ENCODE data around the gene KIF13A.
"Not testable (repeated sequence)": the region's sequence is repeated elsewhere in the genome, so short reads cannot be mapped to it uniquely, and the experiment has no call there.

Gene KIF13A

DNA sequence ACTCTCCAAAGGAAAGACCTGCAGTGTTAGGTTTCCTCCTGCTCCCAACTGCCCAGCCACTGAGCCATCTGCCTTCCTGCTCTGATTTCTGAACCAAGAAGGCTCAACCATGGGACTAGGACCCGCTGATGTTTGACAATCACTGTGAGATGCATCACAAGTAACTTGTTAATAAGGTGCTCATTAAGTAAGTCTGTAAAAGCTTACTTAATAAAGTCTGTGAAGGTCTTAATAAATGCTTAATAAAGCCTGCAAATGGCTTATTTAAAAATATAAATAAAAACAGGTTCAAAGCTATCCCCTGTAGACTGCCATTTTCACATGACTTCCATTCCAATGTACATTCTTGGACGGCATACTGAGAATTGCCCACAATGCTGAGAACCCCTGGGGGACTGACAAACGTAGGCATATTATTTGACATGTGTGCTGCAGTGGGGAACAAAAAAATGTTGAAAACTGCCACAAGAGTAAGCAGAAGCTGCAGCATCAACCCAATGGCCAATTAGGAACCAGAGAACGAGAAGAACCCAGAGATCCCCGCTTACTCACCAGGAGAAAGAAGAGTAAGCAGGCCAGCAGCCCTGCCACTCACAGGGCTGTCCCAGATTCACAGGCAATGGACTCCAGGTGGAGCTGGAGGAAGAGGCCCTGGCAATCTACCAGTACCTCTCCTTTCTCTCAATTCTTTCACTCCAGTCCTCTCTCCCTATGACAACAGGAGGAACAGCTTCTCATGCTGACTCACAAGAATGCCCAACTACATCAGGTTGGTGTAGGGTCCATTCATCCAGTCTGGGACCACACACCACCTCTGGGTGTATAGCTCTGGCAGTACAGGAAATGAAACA lies 19.5 kb downstream of the KIF13A start:
- no peak for DNase-seq

DNA sequence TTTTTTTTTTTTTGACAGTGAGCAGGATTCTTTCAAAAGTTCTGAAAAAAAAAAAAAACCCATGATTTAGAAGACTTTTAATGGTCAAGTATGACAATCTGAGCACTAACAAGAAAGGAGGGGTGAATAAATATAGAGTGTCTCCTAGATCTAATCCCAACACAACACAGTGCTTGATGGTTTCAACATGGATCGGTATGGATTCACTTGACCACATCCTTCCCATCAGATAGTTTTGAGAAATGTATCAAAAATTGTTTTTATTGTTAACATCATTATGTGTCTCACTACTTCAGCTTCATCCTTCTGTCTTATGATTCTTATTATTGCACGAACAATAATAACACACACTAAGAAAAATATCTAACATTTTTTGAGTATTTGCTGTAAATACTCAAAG lies 21.0 kb downstream of the KIF13A start:
- no peak for DNase-seq

DNA sequence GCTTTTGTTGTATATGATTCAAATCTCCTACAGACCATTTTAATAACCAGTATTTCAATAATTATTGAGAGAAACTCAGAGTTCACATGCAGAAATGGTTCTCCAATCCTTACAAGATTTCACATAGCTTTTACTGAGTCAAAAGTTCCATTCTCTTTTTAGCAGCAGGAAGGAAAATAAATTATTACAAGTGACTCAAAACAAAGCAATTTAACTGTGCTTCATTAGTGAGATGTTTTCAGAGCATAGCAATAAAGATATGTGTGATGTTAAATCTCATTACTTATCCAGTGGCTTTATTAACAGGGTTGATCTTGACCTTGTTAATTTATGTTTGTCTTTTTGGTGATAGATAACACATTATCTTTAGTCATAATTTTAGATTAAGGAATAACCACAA lies 22.0 kb downstream of the KIF13A start:
- no peak for DNase-seq

DNA sequence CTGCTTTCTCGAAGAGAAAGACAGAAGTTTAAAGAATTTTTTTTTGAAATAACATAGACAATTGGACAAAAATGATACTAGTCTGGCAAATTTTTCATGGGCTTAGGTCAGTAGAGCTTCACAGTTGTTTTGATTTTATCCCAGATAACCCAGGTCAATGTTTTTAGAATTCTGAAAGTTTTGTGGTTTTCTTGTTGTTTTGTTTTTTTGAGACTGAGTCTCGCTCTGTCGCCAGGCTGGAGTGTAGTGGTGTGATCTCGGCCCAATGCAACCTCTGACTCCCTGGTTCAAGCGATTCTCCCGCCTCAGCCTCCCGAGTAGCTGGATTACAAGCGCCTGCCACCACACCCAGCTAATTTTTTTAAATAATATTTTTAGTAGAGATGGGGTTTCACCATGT lies 22.8 kb downstream of the KIF13A start:
- no peak for DNase-seq

DNA sequence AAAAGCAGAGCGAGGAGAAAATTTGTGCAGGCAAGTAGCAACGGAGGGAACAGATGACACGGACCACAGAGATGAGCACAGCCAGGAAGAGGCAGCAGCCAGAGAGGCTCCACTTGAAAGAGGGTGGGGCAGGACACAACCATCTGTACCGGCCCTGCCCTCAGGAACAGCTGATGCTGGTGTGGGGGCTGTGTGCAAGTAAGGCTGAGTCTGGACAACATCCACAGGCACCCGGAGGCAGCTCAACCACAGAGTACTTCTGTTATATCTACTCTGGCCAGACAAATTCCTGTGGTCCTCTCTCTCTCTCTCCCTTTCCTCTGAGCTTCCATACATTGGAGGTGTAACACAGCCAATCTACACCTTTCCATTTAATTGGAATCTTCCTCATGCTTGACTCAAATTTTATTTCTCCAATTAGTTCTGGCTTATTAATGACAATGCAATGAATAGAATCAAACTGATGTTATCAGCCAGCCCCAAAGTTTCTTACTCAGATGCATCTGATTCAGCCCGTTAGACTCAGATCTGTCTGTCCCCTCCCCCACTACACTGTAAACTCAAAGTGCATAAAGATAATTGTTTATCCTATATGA lies 24.9 kb downstream of the KIF13A start:
- no peak for DNase-seq

DNA sequence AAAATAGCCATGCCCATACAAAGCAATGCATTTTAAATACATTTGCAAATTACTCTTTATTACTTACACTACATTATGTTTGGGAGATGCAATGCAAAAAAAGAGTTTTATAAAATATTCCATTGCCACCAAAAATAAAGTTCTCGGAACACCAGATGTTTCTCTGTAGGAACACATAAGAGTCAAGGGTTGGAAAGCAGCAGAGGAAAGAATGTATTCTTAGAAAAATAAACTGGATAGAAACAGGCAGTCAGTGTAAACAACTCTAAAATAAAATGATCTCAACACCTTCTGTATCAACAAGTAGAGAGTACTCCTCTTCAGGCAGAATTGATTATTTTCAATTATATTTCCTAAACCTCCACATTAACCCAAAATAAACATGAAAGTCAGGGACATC lies 28.1 kb downstream of the KIF13A start:
- no peak for DNase-seq

DNA sequence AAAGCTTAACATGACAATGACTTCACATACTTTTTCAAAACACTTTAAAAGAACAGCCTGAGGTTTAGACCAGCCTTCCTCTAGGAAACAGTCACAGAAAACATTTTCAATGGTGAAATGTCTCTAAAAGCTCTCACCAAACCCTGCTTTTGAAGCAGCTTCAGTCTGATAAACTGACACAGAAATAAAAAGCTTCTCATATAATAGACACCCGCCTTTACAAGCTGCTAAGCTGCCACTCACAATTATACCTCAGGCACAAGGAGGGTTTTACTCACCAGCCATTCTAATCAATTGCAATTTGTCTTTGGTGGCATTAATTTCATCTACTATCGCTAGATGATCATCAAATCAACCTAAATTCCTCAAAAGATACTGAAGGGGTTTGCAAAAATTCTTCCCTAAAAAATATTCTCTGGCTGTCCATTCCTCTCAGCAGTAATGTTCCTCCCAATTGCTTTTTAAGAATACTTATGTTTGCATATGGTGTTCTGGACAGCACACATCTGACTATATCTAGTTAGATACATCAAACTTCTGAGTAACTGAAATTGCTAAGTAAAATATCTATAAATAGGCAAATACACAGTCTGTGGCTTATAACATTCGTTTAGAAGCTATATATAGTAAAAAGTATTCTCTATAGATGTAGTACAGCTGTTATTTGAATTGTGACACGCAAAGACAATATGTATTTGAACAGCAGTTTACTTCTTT lies 29.4 kb downstream of the KIF13A start:
- DNase-seq: no peak

DNA sequence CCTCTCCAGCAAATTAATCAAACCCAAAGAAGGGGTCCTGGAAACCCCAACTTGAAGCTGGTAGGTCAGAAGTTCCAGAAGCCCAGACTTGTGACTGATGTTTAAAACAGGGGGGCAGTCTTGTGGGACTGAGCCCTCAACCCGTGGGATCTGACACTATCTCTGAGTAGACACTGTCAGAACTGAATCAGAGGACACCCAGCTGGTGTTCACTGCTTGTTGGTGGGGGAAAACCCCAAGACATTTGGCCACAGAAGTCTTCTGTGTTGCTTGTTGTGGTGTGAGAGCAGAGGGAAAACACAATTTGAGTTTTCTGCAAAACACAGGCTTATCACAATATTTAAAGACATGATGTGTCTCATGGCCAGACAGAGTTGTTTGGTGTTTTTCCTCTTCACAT lies 29.9 kb downstream of the KIF13A start:
- DNase-seq: no peak

DNA sequence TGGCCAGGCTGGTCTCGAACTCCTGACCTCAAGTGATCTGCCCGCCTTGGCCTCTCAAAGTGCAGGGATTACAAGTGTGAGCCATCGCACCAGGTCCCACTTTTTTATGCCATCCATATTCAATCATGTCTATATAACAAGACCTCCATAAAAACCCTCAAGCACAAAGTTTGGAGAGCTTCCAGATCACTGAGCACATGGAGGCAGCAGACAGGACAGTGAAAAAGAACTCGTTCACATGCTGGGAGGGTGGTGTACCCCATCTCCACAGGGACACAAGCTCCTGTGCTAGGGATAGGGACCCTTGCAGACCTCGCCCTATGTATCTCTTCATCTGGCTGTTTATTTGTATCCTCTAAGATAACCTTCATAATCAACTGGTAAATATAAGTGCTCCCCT lies 30.3 kb downstream of the KIF13A start:
- DNase-seq: no peak

DNA sequence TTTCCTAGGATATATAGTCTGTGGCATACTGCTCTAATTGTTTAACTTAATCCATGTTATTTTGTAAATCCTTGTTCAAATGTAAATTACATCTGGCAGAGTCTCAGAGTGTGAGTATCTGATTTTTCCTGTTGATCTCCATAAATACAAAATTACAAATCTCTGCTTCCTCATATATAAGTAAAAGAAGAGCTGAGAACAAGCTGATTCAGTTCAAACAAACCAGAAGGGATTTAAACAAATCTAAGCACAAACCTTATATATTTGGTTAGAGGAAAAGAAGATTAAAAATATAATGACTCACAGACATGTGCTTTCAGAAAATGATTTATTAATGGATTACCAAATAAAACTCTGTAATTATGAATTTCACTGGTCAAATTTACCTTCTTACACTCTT lies 37.3 kb downstream of the KIF13A start:
- no peak for DNase-seq

DNA sequence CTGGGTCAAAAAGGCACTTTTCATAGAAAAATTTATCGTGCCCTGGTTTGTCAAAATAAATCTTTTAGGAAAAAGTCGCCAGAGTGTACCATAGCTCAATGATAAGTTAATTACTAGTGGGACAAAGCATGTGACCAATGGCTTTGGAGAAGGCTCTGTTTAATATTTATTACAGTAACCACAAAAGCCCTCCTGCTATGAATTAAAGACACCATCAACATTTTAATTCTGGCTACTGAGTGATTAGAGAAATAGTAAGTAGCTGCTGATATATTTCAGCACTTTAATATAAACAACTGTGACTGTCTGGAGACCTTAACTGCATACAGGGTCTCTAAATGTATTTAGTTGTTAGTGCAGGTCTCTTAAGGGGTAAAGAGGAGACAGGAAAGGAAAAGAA lies 38.3 kb downstream of the KIF13A start:
- DNase-seq: no peak

DNA sequence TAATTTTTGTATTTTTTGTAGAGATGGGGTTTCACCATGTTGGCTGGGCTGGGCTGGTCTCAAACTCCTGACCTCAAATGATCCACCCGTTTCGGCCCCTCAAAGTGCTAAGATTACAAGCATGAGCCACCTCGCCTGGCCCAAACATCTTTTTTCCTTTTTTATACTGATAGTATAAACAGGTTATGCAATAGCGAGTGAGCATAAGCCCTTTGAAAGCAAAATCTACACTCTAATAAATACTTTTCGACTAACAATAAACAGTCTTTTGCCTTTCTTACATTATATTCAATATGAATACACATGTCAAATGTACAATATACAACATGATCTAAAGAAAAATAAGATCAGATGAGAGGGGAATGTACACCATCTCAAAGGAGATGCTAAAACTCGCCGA lies 38.7 kb downstream of the KIF13A start:
- no peak for DNase-seq

DNA sequence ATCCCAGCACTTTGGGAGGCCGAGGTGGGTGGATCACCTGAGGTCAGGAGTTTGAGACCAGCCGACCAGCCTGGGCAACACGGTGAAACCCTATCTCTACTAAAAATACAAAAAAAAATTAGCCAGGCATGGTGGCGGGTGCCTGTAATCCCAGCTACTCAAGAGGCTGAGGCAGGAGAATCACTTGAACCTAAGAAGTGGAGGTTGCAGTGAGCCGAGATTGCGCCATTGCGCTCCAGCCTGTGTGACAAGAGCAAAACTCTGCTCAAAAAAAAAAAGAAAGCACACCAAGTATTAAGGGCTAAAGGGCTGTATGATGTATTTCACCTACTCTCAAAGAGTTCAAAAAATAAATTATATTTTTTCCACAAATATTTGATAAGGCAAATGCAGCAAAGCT lies 39.9 kb downstream of the KIF13A start:
- DNase-seq: not testable (repeated sequence)

DNA sequence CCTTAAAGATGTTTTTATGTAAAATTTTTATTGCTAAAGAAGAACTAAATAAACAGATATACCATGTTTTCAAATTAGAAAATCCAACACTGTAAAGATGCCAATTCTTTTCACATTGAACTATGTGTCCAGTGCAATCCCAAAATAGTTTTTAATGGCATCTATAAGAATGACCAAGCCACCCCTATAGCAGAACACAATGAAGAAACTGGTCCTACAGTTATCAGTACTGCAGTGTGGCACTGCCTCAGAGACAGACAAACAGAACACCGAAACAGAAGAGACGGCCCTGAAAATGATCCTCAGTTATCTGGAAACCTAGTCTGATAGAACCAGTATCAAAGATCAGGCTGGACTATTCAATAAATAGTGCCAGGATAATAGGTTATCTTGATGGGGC lies 41.9 kb downstream of the KIF13A start:
- no peak for DNase-seq

DNA sequence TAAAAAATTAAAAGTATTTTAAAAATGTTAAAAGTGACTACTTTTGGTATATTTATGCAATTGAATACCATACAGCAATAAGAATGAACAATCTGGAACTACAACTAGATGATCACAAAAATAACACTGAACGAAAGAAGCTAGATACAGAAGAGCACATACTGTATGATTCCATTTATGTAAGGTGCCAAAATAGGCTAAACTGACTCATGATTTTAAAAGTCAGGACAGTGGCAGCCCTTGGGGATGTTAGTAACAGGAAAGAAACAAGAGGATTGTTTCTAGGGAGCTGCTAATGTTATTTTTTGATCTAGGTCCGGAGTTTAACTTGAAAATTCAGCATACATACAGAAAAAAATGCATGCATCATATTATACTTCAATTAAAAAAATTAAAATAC lies 42.3 kb downstream of the KIF13A start:
- DNase-seq: no peak

DNA sequence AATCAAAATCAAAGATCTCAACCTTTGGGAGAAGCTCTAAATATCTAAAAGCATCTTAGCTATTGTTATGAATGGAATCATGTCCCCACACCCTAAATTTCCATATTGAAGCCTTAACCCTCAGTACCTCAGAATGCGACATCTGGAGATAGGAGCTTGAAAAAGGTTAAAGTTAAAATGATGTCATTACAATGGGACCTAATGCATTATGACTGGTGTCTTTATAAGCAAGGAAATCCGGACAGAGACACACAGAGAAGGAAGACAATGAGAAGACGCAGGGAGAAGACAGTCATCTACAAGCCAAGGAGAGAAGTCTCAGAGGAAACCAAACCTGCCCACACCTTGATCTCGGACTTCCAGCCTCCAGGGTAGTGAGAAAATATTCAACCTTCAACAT lies 46.1 kb downstream of the KIF13A start:
- DNase-seq: no peak

DNA sequence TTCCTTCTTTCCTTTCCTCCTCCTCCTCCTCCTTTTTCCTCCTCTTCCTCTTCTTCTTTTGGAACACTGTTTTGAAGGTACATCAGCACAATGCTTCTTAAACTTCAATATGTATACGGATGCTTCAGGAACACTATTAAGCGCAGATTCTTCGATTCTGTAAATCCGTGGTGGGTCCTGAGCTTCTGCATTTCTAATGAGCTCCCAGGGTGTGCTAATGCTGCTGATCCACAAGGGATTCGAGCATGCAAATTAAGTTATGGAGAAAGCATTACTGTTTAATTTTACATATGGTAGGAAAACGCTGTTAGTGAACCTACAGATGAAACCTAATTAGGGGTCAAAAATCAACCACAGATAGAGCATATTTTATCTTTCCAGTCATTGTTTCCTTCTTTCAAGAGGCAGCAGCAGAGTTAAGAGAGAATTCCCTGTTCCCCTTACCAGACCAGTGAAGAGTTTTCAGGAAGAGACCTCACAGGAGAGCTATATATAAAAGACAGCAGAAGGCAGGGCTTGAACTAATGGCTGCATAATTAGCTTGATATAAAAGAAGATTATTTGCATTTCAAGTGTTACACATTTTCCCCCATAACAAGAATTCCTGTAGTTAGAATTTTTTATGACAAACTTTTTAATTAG lies 47.2 kb downstream of the KIF13A start:
- no peak for DNase-seq

DNA sequence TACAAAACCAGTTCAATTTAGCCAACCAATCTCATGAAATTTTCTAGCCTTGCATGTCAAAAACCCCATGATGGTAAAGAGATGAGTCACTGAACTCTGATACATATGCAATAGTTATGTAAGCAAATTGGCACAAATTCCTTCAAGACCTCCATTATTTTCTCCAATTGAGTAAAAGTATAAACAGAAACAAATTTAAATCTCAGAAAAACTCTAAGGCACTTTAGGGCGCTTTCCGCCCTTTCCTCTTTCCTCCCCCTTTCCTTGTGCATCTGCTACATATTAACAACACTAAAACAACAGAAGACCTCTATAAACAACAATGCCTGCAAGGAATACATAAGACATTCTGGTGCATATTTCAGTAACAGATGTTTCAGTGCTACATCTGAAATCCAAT lies 48.5 kb downstream of the KIF13A start:
- DNase-seq: no peak

DNA sequence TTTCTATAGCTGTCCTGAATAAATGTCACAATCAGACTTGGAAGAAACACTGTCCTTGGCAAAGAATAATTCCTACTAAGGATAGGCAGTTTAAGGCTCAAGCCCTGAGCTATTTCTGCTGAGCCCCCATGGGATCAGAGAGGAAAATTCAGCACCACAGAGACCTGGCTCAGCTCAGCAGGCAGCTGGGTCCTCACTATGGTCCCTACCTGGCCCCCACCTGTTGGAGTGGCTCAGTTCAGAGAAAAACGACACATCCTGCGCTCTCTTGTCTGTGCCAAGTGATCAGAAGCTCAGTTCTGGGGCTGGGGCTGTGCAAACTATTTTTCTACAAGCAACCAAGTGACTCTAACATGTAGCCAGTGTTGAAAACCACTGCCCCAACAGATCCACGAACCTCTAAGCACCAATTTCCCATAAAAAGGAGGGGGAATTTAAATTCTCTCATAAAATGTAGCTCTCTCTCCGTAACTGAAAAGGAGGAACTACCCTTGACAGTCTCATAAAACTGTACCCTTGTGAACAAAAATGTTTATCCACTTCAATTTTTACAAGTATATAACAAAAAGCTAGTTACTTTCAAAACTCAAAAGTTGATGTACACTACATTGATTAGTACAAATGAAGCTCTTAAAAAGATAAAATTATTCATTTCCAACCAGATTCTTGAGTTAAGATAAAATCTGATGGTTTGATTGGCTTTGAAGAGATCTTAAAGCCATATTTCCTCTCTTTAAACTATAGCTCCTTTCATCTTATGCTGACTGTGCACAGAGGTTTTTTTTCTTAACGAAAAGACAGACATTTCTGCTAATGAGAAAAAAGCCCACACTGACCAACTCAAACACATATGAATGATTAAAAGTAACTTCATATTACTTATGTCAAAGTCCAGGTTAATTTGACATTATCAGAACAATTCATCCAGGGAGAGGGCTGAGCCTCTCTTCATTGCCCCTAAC lies 52.0 kb downstream of the KIF13A start:
- no peak for DNase-seq

DNA sequence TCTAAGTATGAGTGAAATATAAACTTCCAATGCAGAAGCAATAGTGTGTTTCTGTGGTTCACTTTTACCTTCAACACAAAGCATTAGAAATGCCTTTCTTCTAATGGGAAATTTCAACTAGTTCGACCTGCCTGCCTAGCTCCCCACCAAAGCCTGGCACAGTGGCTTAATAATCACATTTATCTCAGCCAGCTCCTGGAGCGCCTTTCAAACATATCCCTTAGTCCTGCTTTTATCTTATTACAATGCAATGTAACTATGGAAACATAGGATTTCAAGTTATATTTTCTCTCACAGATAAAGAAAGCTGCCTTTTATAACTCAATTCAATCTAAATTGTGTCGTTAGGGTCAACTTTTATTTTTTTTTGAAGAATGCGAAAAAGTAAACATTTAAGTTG lies 53.7 kb downstream of the KIF13A start:
- no peak for DNase-seq

DNA sequence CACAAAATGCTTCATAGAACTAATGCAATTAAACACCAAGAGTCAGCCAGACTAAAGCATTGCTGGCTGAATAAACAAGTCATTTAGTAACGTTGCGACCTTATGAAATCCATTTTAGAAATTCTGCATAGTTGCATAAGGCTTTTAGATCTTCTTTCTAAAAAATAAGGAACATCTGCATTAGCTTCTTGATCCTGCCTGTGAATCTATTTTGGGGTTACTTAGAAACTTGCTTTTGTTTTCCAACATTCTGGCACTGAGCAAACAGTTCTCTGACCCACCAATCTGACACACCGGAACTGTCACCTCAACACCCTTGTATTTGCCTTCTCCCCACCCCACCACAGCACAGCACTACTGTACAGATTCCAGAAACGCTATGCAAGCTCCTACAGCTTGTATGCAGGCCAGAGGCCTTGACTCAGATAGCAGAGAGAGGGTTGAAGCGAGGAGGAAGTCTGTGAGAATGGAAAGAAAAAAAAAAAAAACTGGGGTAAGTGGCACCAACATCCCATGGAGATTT lies 55.0 kb downstream of the KIF13A start:
- peak; percentile 27 for DNase-seq

DNA sequence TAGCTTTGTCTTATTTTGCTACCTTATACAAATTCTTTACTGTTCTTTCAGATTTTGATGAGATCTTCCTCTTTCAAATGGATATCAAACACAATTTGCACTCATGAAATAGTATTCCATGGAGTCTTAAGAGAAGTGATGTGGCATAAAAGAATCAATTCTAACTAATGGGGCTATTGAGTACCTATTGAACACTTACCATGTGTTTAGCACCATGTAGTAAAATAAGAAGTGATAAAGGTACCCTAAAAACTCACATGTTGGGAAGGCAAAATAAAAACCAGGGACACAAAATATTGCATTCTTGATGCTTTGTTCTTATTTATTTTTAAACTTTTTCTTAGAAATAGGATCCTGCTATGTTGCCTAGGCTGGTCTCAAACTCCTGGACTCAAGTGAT lies 56.2 kb downstream of the KIF13A start:
- DNase-seq: no peak

Data from CD4-positive, alpha-beta T cell treated with Interferon gamma for 1 hour (primary cell).